ENCODE data around the gene TCL1A. TPM values are rescaled to one million over a fixed set of nuclear protein-coding genes. Genes with fewer than 3 reads are reported as not detected.

TCL1A gene
- total and polyA plus RNA-seq, 10 of the 15 experiments (the other 5 are each of a cell fraction or from before 2014, with no cell fraction given) = 5.9 to 283 (median 113) TPM

- DNase-seq (ENCODE audit: low read depth, low spot score) (no peak), ATAC-seq (no peak), FAIRE-seq (no peak)
- ChIA-PET CTCF (interaction anchor here (0.6 to 1.1 kb wide), 2 partner anchors 84 to 534 kb away, joined by 3 read pairs; no protein-coding TSS in a partner anchor), RAD21 (ENCODE audit: unreplicated experiment) (no interaction called here), POLR2A (no interaction called here), SMC1A (ENCODE audit: uncharacterized antibody, unreplicated experiment) (interaction anchor here (0.9 to 1.1 kb wide), 3 partner anchors 13 to 123 kb away, joined by 3 read pairs; no protein-coding TSS in a partner anchor)
- BruUV-seq (replicated peaks) = no TSS peak
- Histone ChIP-seq H3K27me3 (replicated peaks in 1 of 2; ENCODE audit: control insufficient read depth in 2 of 2, insufficient read depth in 2 of 2, low read length in 1 of 2) (no peaks in the 10 kb centered on the region; a peak in 1 of 4 replicates), H2AFZ (ENCODE audit: control insufficient read depth, low read depth, low read length) (no peak overlapping the region), H3K4me1 (ENCODE audit: control insufficient read depth, insufficient read depth, low read length) (no peaks in the 10 kb centered on the region), H3K9me3 (replicated peaks; ENCODE audit: control insufficient read depth, insufficient read depth, low read length) (no peaks in the 10 kb centered on the region), H3K4me2 (ENCODE audit: control insufficient read depth, insufficient read depth) (no peak overlapping the region), H3K4me3 (no peak overlapping the region), H3K27ac (ENCODE audit: control insufficient read depth, insufficient read depth) (no peak overlapping the region), H3K36me3 (ENCODE audit: control insufficient read depth in 2 of 2, insufficient read depth in 2 of 2, low read length in 1 of 2) (no peaks in the 10 kb centered on the region), H4K20me1 (ENCODE audit: control insufficient read depth, insufficient read depth) (no peaks in the 10 kb centered on the region), H3K79me2 (ENCODE audit: control insufficient read depth, insufficient read depth, low read length) (no peaks in the 10 kb centered on the region), H3K9ac (ENCODE audit: control insufficient read depth, insufficient read depth, low read length) (no peak overlapping the region)
- 60% methylated on average over 5 of the region's 5 CpGs for WGBS (ENCODE audit: insufficient coverage, insufficient replicate concordance, low lambda C conversion rate, missing lambda C conversion rate)
- TF ChIP-seq SP1 (IDR thresholded peaks at IDR 0.05; ENCODE audit: low read depth, low read length) = no peak
- TF ChIP-seq PKNOX1 (IDR thresholded peaks at IDR 0.05) = no peak
- in situ Hi-C loops (cut with MboI) = loop anchor here (10.0 kb wide), 2 partner anchors 125 to 305 kb away; no protein-coding TSS in a partner anchor
- intact Hi-C loops (cut with micrococcal nuclease; ENCODE audit: unreplicated experiment) = no loop called here
Measured at GRCh38 chr14:95689441-95689840, 24.5 kb downstream of the TCL1A start.

- DNase-seq (ENCODE audit: low read depth, low spot score) = no peak
- no peak overlapping the region for H3K27ac ChIP-seq (ENCODE audit: control insufficient read depth, insufficient read depth)
- no peak overlapping the region for H2AFZ ChIP-seq (ENCODE audit: control insufficient read depth, low read depth, low read length)
- BruUV-seq (replicated peaks) = no TSS peak
- H3K36me3 ChIP-seq (ENCODE audit: control insufficient read depth in 2 of 2, insufficient read depth in 2 of 2, low read length in 1 of 2) = no peaks in the 10 kb centered on the region
- intact Hi-C loops (cut with micrococcal nuclease; ENCODE audit: unreplicated experiment) (no loop called here), in situ Hi-C loops (cut with MboI) (loop anchor here (10.0 kb wide), 2 partner anchors 122 to 308 kb away; no protein-coding TSS in a partner anchor)
- no peak overlapping the region for H3K4me2 ChIP-seq (ENCODE audit: control insufficient read depth, insufficient read depth)
- no peaks in the 10 kb centered on the region for H3K9me3 ChIP-seq (replicated peaks; ENCODE audit: control insufficient read depth, insufficient read depth, low read length)
- RAD21 ChIA-PET (ENCODE audit: unreplicated experiment) = interaction anchor here (1.4 to 1.9 kb wide), 2 partner anchors 17 to 76 kb away, joined by 5 read pairs; no protein-coding TSS in a partner anchor
- no peaks in the 10 kb centered on the region for H4K20me1 ChIP-seq (ENCODE audit: control insufficient read depth, insufficient read depth)
- FAIRE-seq = no peak
- H3K79me2 ChIP-seq (ENCODE audit: control insufficient read depth, insufficient read depth, low read length) = no peaks in the 10 kb centered on the region
- SMC1A ChIA-PET (ENCODE audit: uncharacterized antibody, unreplicated experiment) = interaction anchor here (0.7 to 8.3 kb wide), 3 partner anchors 29 to 126 kb away, joined by 3 to 68 read pairs (median 3); no protein-coding TSS in a partner anchor
- H3K4me3 ChIP-seq = no peak overlapping the region
- 36% methylated on average over 2 of the region's 2 CpGs for WGBS (ENCODE audit: insufficient coverage, insufficient replicate concordance, low lambda C conversion rate, missing lambda C conversion rate)
- H3K27me3 ChIP-seq (replicated peaks in 1 of 2; ENCODE audit: control insufficient read depth in 2 of 2, insufficient read depth in 2 of 2, low read length in 1 of 2) = no peaks in the 10 kb centered on the region; a peak in 1 of 4 replicates
- POLR2A ChIA-PET = no interaction called here
- no peak for ATAC-seq
- H3K4me1 ChIP-seq (ENCODE audit: control insufficient read depth, insufficient read depth, low read length) = no peaks in the 10 kb centered on the region
- CTCF ChIA-PET = interaction anchor here (0.7 to 1.3 kb wide), 4 partner anchors 9 to 128 kb away, joined by 3 to 4 read pairs (median 4); no protein-coding TSS in a partner anchor
- no peak overlapping the region for H3K9ac ChIP-seq (ENCODE audit: control insufficient read depth, insufficient read depth, low read length)
- TF ChIP-seq CUX1 (IDR thresholded peaks at IDR 0.05; ENCODE audit: insufficient replicate concordance, low read depth, low read length) (no peak), ZNF622 (IDR thresholded peaks at IDR 0.05) (no peak), MAX (IDR thresholded peaks at IDR 0.05; ENCODE audit: low read depth, low read length) (no peak), BCLAF1 (IDR thresholded peaks at IDR 0.05) (no peak)
Measured at GRCh38 chr14:95686935-95687334, 27.0 kb downstream of the TCL1A start.

Measured in GM12878 (cell line).